Adrenal gland (tissue), 12 donors: ENCODE measurements around the gene SSX2IP. TPM values are rescaled to one million over a fixed set of nuclear protein-coding genes. Genes with fewer than 3 reads are reported as not detected.
"Not testable (repeated sequence)": the region's sequence is repeated elsewhere in the genome, so short reads cannot be mapped to it uniquely, and the experiment has no call there.

Source experiments
- DNase-seq, 7 donors: peaks; one replicate each; pipeline ENCODE4 v3.0.0-alpha.2; 2019 to 2020
- H3K27ac ChIP-seq, 5 donors: fragments of 200-600 bp; sonication (generic) in 4 of 5; 1 replicate in 3 of 5; 2 replicates in 2 of 5; pipeline versions ENCODE4 v1.5.1 to v1.8.0; 2016 to 2020; ENCODE audit warnings: mild to moderate bottlenecking in 1 of 5
- H3K27me3 ChIP-seq: fragments of 200-600 bp; 2 replicates; pipeline ENCODE4 v1.8.0; 2021
- H3K36me3 ChIP-seq, 2 donors: fragments of 200-600 bp; replicated peaks in 1 of 2; 1 replicate in 1 of 2; 2 replicates in 1 of 2; pipeline versions ENCODE4 v1.5.1 to v1.8.0; 2018 to 2022
- H3K4me1 ChIP-seq, 2 donors: fragments of 200-600 bp; replicated peaks in 1 of 2; 1 replicate in 1 of 2; 2 replicates in 1 of 2; pipeline versions ENCODE4 v1.5.1 to v1.8.0; 2018 to 2021
- H3K4me3 ChIP-seq, 4 donors: fragments of 200-600 bp; sonication (generic) in 3 of 4; one replicate each; pipeline ENCODE4 v1.5.1; 2016 to 2018
- H3K9me3 ChIP-seq, 3 donors: fragments of 200-600 bp; sonication (generic) in 1 of 3; replicated peaks in 1 of 3; 1 replicate in 2 of 3; 2 replicates in 1 of 3; pipeline versions ENCODE4 v1.5.1 to v1.8.0; 2016 to 2021
- POLR2A ChIP-seq, 2 donors: fragments of 450-650 bp; IDR thresholded peaks; one replicate each; pipeline ENCODE4 v1.6.1; 2017; ENCODE audit warnings: antibody characterized with exemption in 2 of 2, mild to moderate bottlenecking in 2 of 2, moderate library complexity in 1 of 2
- WGBS, 4 donors: extraction: QIAGEN DNeasy Blood & Tissue Kit in 2 of 4; methylation state at CpG; one replicate each; pipeline versions ENCODE4 v1.1.5 to v1.1.7; 2013 to 2017; 5-methylcytosine and 5-hydroxymethylcytosine counted together
- intact Hi-C, 2 donors: fragments of 100-400 bp; cut with DNase I; formaldehyde crosslinking; loops; one replicate each; pipeline versions ENCODE4 v1.14.1 to v1.15.0; 2022 to 2023
- polyA plus RNA-seq, 3 donors: library from polyadenylated mRNA; stranded (reverse); fragments of 200-250 nt in 2 of 3; fragments of 350-450 nt in 1 of 3; fragmentation: Illumina TruSeq in 1 of 3; extraction: RNeasy Lipid Tissue Mini Kit (QIAGEN cat#74804) in 1 of 3; gene quantifications; one replicate each; pipeline ENCODE4 v1.2.3, GENCODE V29; 2013 to 2014
- total RNA-seq, 9 donors: library from RNA; depleted of rRNA in 4 of 9; stranded (reverse); fragments of >200 nt in 4 of 9; fragments of 120-200 nt in 1 of 9; fragmentation: NEBNext Ultra II Directional in 1 of 9; extraction: Animal tissue kit (Norgen Biotek cat#: 25700) in 1 of 9; gene quantifications; one replicate each; pipeline versions ENCODE4 v1.1.0 to v1.2.4, GENCODE V29; 2013 to 2023
- TF ChIP-seq, protein P1 (sequence below), 6 experiments: fragments of 450-650 bp in 4 of 6; fragments of 200-600 bp in 2 of 6; sonication (generic) in 1 of 6; IDR thresholded peaks; 1 replicate in 5 of 6; 2 replicates in 1 of 6; pipeline versions ENCODE4 v1.5.1 to v1.8.0; 2016 to 2021; ENCODE audit warnings: antibody characterized with exemption in 6 of 6, mild to moderate bottlenecking in 2 of 6, moderate library complexity in 1 of 6
- donor health status: healthy with polysubstance abuse.
- donor health status: Bipolar disorder and iron deficiency.
- donor health status: DM: yes; HTN: yes; CAD: no.
- donor health status: DM: no; HTN: no; CAD: no.
- donor health status: DM: no; HTN: no; CAD: no.
- donor health status: DM: yes; HTN: yes; CAD: no.

The SSX2IP gene
- total and polyA plus RNA-seq, 12 donors: 1.3 to 10.0 (median 4.1) TPM

DNA sequence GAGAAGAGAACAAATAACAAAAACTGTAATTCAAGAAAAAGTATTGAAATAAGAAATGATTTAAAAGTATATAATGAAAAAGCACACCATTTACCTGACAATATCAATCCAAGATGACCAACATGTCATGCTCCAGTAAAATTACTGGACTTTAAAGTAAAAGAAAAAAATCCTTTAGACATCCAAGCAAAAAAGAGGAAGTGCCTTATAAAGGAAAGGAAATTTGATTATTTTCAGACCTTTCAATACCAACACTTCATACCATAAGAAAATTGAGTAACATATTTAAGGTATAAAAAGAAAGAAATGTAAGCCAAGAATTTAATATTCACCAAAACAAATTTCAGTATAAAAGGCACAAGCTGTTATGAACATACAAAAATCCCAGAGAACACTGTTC, 46.2 kb upstream of the SSX2IP start:
- intact Hi-C loops: no loop called here
- DNase-seq: no peak
- no peaks in the 10 kb centered on the region for H3K4me1 ChIP-seq
- H3K27ac ChIP-seq: no peak overlapping the region
- no peak for TF ChIP-seq POLR2A (IDR thresholded peaks at IDR 0.05)
- TF ChIP-seq, protein P1, sequence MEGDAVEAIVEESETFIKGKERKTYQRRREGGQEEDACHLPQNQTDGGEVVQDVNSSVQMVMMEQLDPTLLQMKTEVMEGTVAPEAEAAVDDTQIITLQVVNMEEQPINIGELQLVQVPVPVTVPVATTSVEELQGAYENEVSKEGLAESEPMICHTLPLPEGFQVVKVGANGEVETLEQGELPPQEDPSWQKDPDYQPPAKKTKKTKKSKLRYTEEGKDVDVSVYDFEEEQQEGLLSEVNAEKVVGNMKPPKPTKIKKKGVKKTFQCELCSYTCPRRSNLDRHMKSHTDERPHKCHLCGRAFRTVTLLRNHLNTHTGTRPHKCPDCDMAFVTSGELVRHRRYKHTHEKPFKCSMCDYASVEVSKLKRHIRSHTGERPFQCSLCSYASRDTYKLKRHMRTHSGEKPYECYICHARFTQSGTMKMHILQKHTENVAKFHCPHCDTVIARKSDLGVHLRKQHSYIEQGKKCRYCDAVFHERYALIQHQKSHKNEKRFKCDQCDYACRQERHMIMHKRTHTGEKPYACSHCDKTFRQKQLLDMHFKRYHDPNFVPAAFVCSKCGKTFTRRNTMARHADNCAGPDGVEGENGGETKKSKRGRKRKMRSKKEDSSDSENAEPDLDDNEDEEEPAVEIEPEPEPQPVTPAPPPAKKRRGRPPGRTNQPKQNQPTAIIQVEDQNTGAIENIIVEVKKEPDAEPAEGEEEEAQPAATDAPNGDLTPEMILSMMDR (IDR thresholded peaks at IDR 0.05): no peak
- H3K36me3 ChIP-seq: no peaks in the 10 kb centered on the region
- peaks cover 17% of the 10 kb centered on the region for H3K27me3 ChIP-seq
- H3K9me3 ChIP-seq: no peaks in the 10 kb centered on the region
- H3K4me3 ChIP-seq: no peak overlapping the region

DNA sequence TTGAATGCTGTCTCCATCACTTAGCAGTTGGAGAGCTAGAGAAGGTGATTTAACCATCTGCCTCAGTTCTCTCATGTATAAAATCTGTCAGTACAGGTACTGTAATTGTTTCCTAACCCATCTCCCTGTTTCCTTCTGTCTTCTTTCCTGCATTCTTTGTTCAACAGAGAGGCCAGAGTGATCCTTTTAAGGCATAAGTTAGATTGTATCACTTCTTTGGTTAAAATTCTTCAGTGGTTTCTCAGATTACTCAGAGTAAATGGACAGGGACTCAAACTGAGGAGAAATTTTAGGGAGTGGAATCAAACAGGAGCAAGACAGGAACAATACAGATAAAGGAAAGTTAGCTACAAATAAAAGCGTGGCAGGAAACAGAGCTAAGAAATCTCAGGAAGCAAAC, 45.2 kb upstream of the SSX2IP start:
- Histone ChIP-seq H3K27ac (no peak overlapping the region), H3K9me3 (no peaks in the 10 kb centered on the region), H3K4me1 (no peaks in the 10 kb centered on the region), H3K27me3 (peaks cover 17% of the 10 kb centered on the region), H3K36me3 (no peaks in the 10 kb centered on the region), H3K4me3 (no peak overlapping the region)
- DNase-seq: no peak
- TF ChIP-seq POLR2A (IDR thresholded peaks at IDR 0.05): no peak
- TF ChIP-seq, protein P1 (IDR thresholded peaks at IDR 0.05): no peak
- intact Hi-C loops: no loop called here
- 75 to 89% (median 81%) methylated on average over 1 of the region's 1 CpG for WGBS, 4 donors

DNA sequence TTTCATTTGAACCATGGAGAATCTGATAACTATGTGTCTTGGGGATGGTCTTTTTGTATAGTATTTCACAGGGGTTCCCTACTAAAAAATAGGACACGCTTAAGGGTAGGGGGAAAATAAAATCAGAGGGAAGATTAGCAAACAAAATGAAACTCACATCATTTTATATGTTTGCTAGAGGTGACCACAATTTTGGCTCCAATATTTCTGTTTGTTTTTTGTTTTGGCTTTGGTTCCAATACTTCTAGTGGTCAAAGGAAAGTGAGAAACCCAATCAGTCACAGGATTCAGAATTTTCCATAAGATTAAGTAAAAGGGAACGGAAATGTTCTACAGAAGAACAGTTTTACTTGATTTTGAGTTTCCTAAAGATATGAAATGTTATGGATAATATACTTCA, 42.3 kb upstream of the SSX2IP start:
- no peak for DNase-seq
- TF ChIP-seq POLR2A (IDR thresholded peaks at IDR 0.05): no peak
- TF ChIP-seq, protein P1 (IDR thresholded peaks at IDR 0.05): no peak
- 48 to 86% (median 80%) methylated on average over 2 of the region's 2 CpGs for WGBS, 4 donors
- intact Hi-C loops: no loop called here
- Histone ChIP-seq H3K27me3 (peaks cover 17% of the 10 kb centered on the region), H3K4me1 (no peaks in the 10 kb centered on the region), H3K4me3 (no peak overlapping the region), H3K36me3 (no peaks in the 10 kb centered on the region), H3K9me3 (no peaks in the 10 kb centered on the region), H3K27ac (no peak overlapping the region)

DNA sequence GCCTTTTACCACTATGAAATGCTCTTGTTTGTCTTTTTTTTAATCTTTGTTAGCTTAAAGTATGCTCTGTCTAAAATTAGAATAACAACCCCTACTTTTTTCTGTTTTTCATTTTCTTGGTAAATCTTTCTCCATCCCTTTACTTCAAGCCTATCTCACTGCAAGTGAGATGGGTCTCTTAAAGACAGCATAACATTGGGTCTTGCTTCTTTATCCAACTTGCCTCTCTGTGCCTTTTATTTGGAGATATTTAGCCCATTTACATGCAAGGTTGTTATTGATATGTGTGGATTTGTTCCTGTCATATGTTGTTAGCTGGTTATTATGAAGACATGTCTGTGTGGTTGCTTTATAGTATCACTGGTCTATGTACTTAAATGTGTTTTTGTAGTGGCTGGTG, 41.3 kb upstream of the SSX2IP start:
- H3K27me3 ChIP-seq: peaks cover 17% of the 10 kb centered on the region
- H3K4me1 ChIP-seq: no peaks in the 10 kb centered on the region
- intact Hi-C loops: no loop called here
- TF ChIP-seq POLR2A (IDR thresholded peaks at IDR 0.05): no peak
- TF ChIP-seq, protein P1 (IDR thresholded peaks at IDR 0.05): no peak
- no peak overlapping the region for H3K4me3 ChIP-seq
- H3K9me3 ChIP-seq: no peaks in the 10 kb centered on the region
- H3K27ac ChIP-seq: no peak overlapping the region
- DNase-seq: no peak
- H3K36me3 ChIP-seq: no peaks in the 10 kb centered on the region

DNA sequence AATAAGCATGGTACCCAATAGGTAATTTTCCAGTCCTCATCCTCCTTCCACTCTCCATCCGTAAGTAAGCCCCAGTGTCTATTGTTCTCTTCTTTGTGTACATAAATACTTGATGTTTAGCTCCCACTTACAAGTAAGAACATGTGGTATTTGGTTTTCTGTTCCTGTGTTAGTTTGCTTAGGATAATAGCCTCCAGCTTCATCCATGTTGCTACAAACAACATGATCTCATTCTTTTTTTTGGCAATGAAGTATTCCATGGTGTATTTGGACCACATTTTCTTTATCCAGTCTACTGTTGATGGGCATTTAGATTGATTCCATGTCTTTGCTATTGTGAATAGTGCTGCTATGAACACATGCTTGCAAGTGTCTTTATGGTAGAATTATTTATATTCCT, 37.5 kb upstream of the SSX2IP start:
- H3K4me3 ChIP-seq, H3K27me3 ChIP-seq, H3K4me1 ChIP-seq, DNase-seq, H3K27ac ChIP-seq, H3K36me3 ChIP-seq, H3K9me3 ChIP-seq, intact Hi-C loops: not testable (repeated sequence)
- 65 to 83% (median 73%) methylated on average over 1 of the region's 1 CpG for WGBS, 4 donors
